Measurements from ENCODE around the gene RPH3AL. TPM values are rescaled to one million over a fixed set of nuclear protein-coding genes. Genes with fewer than 3 reads are reported as not detected.

Gene RPH3AL
- total and polyA plus RNA-seq, 12 donors: 3.6 to 11.1 (median 6.0) TPM

- H3K27me3 ChIP-seq: peaks cover 0 to 14% (median 4%) of the 10 kb centered on the region in 7 donors
- H3K36me3 ChIP-seq: no peaks in the 10 kb centered on the region
- H3K4me1 ChIP-seq: peaks cover 0 to 26% (median 12%) of the 10 kb centered on the region in 9 donors
- no peak overlapping the region for H3K27ac ChIP-seq
- ATAC-seq (no peak), DNase-seq (no peak)
- intact Hi-C loops (cut with DNase I): no loop called here
- 80 to 86% methylated on average over 12 of the region's 12 CpGs for WGBS, 2 donors
- peaks cover 0 to 4% (median 0%) of the 10 kb centered on the region in 11 donors for H3K9me3 ChIP-seq
- no peak for TF ChIP-seq CTCF (IDR thresholded peaks at IDR 0.05)
- H3K4me3 ChIP-seq: no peak overlapping the region
These were observed 37.4 kb upstream of the RPH3AL start for GRCh38 chr17:390025-390424.

- Histone ChIP-seq H3K9me3 (peaks cover 0 to 4% (median 0%) of the 10 kb centered on the region in 11 donors), H3K4me3 (no peak overlapping the region), H3K27me3 (peaks cover 0 to 30% (median 4%) of the 10 kb centered on the region in 7 donors), H3K4me1 (peaks cover 3 to 30% (median 12%) of the 10 kb centered on the region in 9 donors), H3K27ac (no peak overlapping the region), H3K36me3 (no peaks in the 10 kb centered on the region)
- 93 to 94% methylated on average over 10 of the region's 10 CpGs for WGBS, 2 donors
- ATAC-seq (no peak), DNase-seq (no peak)
- no peak for TF ChIP-seq CTCF (IDR thresholded peaks at IDR 0.05)
- intact Hi-C loops (cut with DNase I): loop anchor here in 9 of 10 donors (5.0 kb wide), 6 partner anchors 56 to 246 kb away; a partner anchor contains a TSS
These were observed 35.5 kb upstream of the RPH3AL start for GRCh38 chr17:388087-388486.

- intact Hi-C loops (cut with DNase I): loop anchor here in 9 of 10 donors (2.0 to 5.0 kb wide), 7 partner anchors 54 to 244 kb away; a partner anchor contains a TSS
- peak overlapping the region in 9 of 10 donors; percentile 45 to 60 (median 54) for H3K4me3 ChIP-seq
- peak; percentile 77 to 88 for DNase-seq
- TF ChIP-seq CTCF (IDR thresholded peaks at IDR 0.05): peak; percentile 58 to 94 (median 80)
- peaks cover 0 to 30% (median 4%) of the 10 kb centered on the region in 7 donors for H3K27me3 ChIP-seq
- H3K27ac ChIP-seq: peak overlapping the region; percentile 40 to 94 (median 87)
- H3K36me3 ChIP-seq: no peaks in the 10 kb centered on the region
- peaks cover 3 to 41% (median 12%) of the 10 kb centered on the region in 9 donors for H3K4me1 ChIP-seq
- ATAC-seq: peak; percentile 56 to 83 (median 72)
- H3K9me3 ChIP-seq: peaks cover 0 to 4% (median 0%) of the 10 kb centered on the region in 11 donors
- WGBS, 2 donors: 11 to 12% methylated on average over 44 to 57 of the region's 57 CpGs
These were observed 33.7 kb upstream of the RPH3AL start for GRCh38 chr17:386141-386876.

DNA sequence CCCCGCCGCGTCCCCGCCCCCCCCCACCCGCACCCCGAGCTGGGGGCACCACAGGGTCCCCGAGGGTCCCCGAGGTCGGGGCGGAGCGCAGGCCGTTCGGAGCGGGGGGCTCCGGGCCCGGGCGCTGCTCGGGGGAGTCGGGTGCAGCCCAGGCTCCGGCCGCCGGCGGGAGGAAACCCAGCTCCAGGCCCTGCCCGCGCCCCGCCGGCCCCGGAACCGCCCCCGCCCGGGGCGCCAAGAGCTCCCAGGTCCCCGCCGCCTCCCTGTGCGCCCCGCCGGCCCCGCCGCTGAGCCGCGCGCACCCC lies 33.2 kb upstream of the RPH3AL start:
- peak in 2 of 8 donors; percentile 2 to 40 for ATAC-seq
- DNase-seq: no peak
- H3K9me3 ChIP-seq: peaks cover 0 to 4% (median 0%) of the 10 kb centered on the region in 11 donors
- intact Hi-C loops (cut with DNase I): loop anchor here in 9 of 10 donors (2.0 to 5.0 kb wide), 8 partner anchors 35 to 243 kb away; a partner anchor contains a TSS
- H3K36me3 ChIP-seq: no peaks in the 10 kb centered on the region
- H3K4me1 ChIP-seq: peaks cover 3 to 41% (median 12%) of the 10 kb centered on the region in 9 donors
- H3K4me3 ChIP-seq: peak overlapping the region; percentile 45 to 60 (median 54)
- H3K27me3 ChIP-seq: peaks cover 0 to 30% (median 4%) of the 10 kb centered on the region in 7 donors
- no peak for TF ChIP-seq CTCF (IDR thresholded peaks at IDR 0.05)
- 0% methylated on average over 8 to 39 of the region's 42 CpGs for WGBS, 2 donors
- peak overlapping the region; percentile 79 to 94 (median 90) for H3K27ac ChIP-seq

All from heart right ventricle (tissue), 16 donors.